Colonic mucosa (tissue), 4 donors: Measurements from ENCODE around the gene SYNGR1. TPM values are rescaled to one million over a fixed set of nuclear protein-coding genes. Genes with fewer than 3 reads are reported as not detected.

Experiments
- DNase-seq: peaks from one replicate; pipeline ENCODE4 v3.0.0-alpha.2; 2020
- H3K27ac ChIP-seq: fragments of 200-600 bp; one replicate; pipeline ENCODE4 v1.8.0; 2021
- H3K27me3 ChIP-seq: fragments of 200-600 bp; one replicate; pipeline ENCODE4 v1.8.0; 2021
- H3K36me3 ChIP-seq: fragments of 200-600 bp; one replicate; pipeline ENCODE4 v1.8.0; 2021
- H3K4me1 ChIP-seq: fragments of 200-600 bp; one replicate; pipeline ENCODE4 v1.8.0; 2021; ENCODE audit warnings: mild to moderate bottlenecking
- H3K4me3 ChIP-seq: fragments of 200-600 bp; one replicate; pipeline ENCODE4 v1.8.0; 2021
- H3K9ac ChIP-seq, 2 donors: one replicate each; pipeline ENCODE4 v1.7.0; 2013; ENCODE audit warnings: control low read depth in 2 of 2, low read depth in 2 of 2, low read length in 2 of 2
- H3K9me3 ChIP-seq: fragments of 200-600 bp; one replicate; pipeline ENCODE4 v1.8.0; 2021
- CTCF ChIP-seq: fragments of 200-600 bp; IDR thresholded peaks from one replicate; pipeline ENCODE4 v1.8.0; 2022; ENCODE audit warnings: antibody characterized with exemption, mild to moderate bottlenecking
- intact Hi-C: fragments of 100-400 bp; cut with DNase I; formaldehyde crosslinking; loops from one replicate; pipeline ENCODE4 v1.14.1; 2022
- total RNA-seq, 2 donors: library from RNA; stranded (reverse); fragmentation: NEBNext Ultra II Directional in 1 of 2; extraction: Animal tissue kit (Norgen Biotek cat#: 25700) in 1 of 2; gene quantifications; one replicate each; pipeline ENCODE4 v1.2.1, GENCODE V29; 2021
- donor health status: healthy.
- donor health status: DM: no; HTN: no; CAD: no.
- donor health status: DM: no; HTN: no; CAD: no.

SYNGR1 gene
- total RNA-seq, 2 donors from 2014 or later: 1.8 to 4.3 TPM

- Histone ChIP-seq H3K4me3 (no peak overlapping the region), H3K9ac (no peak overlapping the region), H3K27me3 (no peaks in the 10 kb centered on the region), H3K4me1 (no peaks in the 10 kb centered on the region), H3K36me3 (no peaks in the 10 kb centered on the region), H3K9me3 (no peaks in the 10 kb centered on the region), H3K27ac (no peak overlapping the region)
- intact Hi-C loops: no loop called here
- TF ChIP-seq CTCF: peak; percentile 57
- DNase-seq: peak; percentile 61
Measured at GRCh38 chr22:39343259-39344045, 6.3 kb upstream of the SYNGR1 start.

- Histone ChIP-seq H3K36me3 (no peaks in the 10 kb centered on the region), H3K4me3 (no peak overlapping the region), H3K27me3 (peaks cover 2% of the 10 kb centered on the region), H3K9me3 (no peaks in the 10 kb centered on the region), H3K9ac (no peak overlapping the region), H3K4me1 (no peaks in the 10 kb centered on the region), H3K27ac (no peak overlapping the region)
- TF ChIP-seq CTCF: no peak
- no peak for DNase-seq
- intact Hi-C loops: no loop called here
Measured at GRCh38 chr22:39344046-39344390, 5.8 kb upstream of the SYNGR1 start.

GRCh38 chr22:39345231-39345630 lies 4.6 kb upstream of the SYNGR1 start:
- Histone ChIP-seq H3K36me3 (no peaks in the 10 kb centered on the region), H3K4me3 (no peak overlapping the region), H3K27ac (no peak overlapping the region), H3K27me3 (peaks cover 9% of the 10 kb centered on the region), H3K4me1 (no peaks in the 10 kb centered on the region), H3K9ac (no peak overlapping the region), H3K9me3 (no peaks in the 10 kb centered on the region)
- intact Hi-C loops: no loop called here
- no peak for DNase-seq
- TF ChIP-seq CTCF: no peak

GRCh38 chr22:39348909-39349505 lies 784 bp upstream of the SYNGR1 start:
- no peaks in the 10 kb centered on the region for H3K9me3 ChIP-seq
- no peak for DNase-seq
- H3K36me3 ChIP-seq: no peaks in the 10 kb centered on the region
- peak overlapping the region; percentile 23 for H3K4me3 ChIP-seq
- H3K27ac ChIP-seq: no peak overlapping the region
- peaks cover 17% of the 10 kb centered on the region for H3K27me3 ChIP-seq
- H3K4me1 ChIP-seq: no peaks in the 10 kb centered on the region
- TF ChIP-seq CTCF: no peak
- intact Hi-C loops: no loop called here
- H3K9ac ChIP-seq: peak overlapping the region in 1 of 2 donors; percentile 57

GRCh38 chr22:39349506-39349966 lies 255 bp upstream of the SYNGR1 start:
- Histone ChIP-seq H3K27ac (no peak overlapping the region), H3K4me1 (no peaks in the 10 kb centered on the region), H3K4me3 (peak overlapping the region; percentile 23), H3K9ac (peak overlapping the region in 1 of 2 donors; percentile 72), H3K27me3 (peaks cover 17% of the 10 kb centered on the region), H3K9me3 (no peaks in the 10 kb centered on the region), H3K36me3 (no peaks in the 10 kb centered on the region)
- intact Hi-C loops: no loop called here
- no peak for TF ChIP-seq CTCF
- no peak for DNase-seq
